Activated CD4-positive, alpha-beta memory T cell treated with anti-CD3 and anti-CD28 coated beads, Interleukin-2, amount 10 ng/mL, durations not matched to agents 7 days and 5 days (primary cell): ENCODE data around the gene SIL1. TPM values are rescaled to one million over a fixed set of nuclear protein-coding genes. Genes with fewer than 3 reads are reported as not detected.
"Not testable (repeated sequence)": the region's sequence is repeated elsewhere in the genome, so short reads cannot be mapped to it uniquely, and the experiment has no call there.

Experiments
- CTCF ChIA-PET: fragments of 350-600 bp; sonication (Branson Sonifier 250); formaldehyde crosslinking; loops from one replicate; lab custom pipeline; 2021; ENCODE audit warnings: antibody characterized with exemption, inconsistent platforms; lab: Charles Lee
- POLR2A ChIA-PET: fragments of 350-600 bp; sonication (Branson Sonifier 250); formaldehyde crosslinking; loops from one replicate; lab custom pipeline; 2021; ENCODE audit warnings: antibody characterized with exemption; lab: Charles Lee
- DNase-seq: peaks from one replicate; pipeline ENCODE4 v3.0.0-alpha.2; 2020
- H3K27ac Mint-ChIP-seq: one replicate; pipeline ENCODE4 v1.8.0; 2021; ENCODE audit warnings: mild to moderate bottlenecking, mixed read lengths
- H3K27me3 Mint-ChIP-seq: one replicate; pipeline ENCODE4 v1.8.0; 2021; ENCODE audit warnings: mixed read lengths
- H3K36me3 Mint-ChIP-seq: one replicate; pipeline ENCODE4 v1.8.0; 2021; ENCODE audit warnings: low read depth, mixed read lengths
- H3K4me1 Mint-ChIP-seq: one replicate; pipeline ENCODE4 v1.8.0; 2021; ENCODE audit warnings: mixed read lengths
- H3K4me3 Mint-ChIP-seq: one replicate; pipeline ENCODE4 v1.8.0; 2021; ENCODE audit warnings: mild to moderate bottlenecking, mixed read lengths
- H3K9me3 Mint-ChIP-seq: one replicate; pipeline ENCODE4 v1.8.0; 2021; ENCODE audit warnings: mixed read lengths
- total RNA-seq, 2 experiments: library from RNA; stranded (reverse); gene quantifications; one replicate each; pipeline ENCODE4 v1.2.3, GENCODE V29; 2021

Gene SIL1
- total RNA-seq, result 10 to 100 TPM; 23.1 to 39.7 TPM

- peaks cover 14% of the 10 kb centered on the region for H3K36me3 Mint-ChIP-seq
- DNase-seq, result peak; percentile 97
- H3K4me1 Mint-ChIP-seq, result peaks cover 29% of the 10 kb centered on the region
- CTCF ChIA-PET, result interaction anchor here (1.0 to 1.1 kb wide), 2 partner anchors 53 to 372 kb away, joined by 4 read pairs; no protein-coding TSS in a partner anchor
- H3K9me3 Mint-ChIP-seq, result no peaks in the 10 kb centered on the region
- POLR2A ChIA-PET, result interaction anchor here (0.7 to 1.3 kb wide), 9 partner anchors 49 to 655 kb away, joined by 3 to 8 read pairs (median 5); partner anchors contain the start of genes ETF1, HSPA9 and MATR3
- H3K27ac Mint-ChIP-seq, result peak within 1 kb of the TSS; percentile 78
- peak within 1 kb of the TSS; percentile 93 for H3K4me3 Mint-ChIP-seq
- no peaks in the 10 kb centered on the region for H3K27me3 Mint-ChIP-seq
These were observed at the start of gene SIL1 for GRCh38 chr5:139197710-139198669. TSS of gene SIL1 (minus strand) at chr5:139198368. CDS start at chr5:139127843, 70,525 bp downstream.

DNA sequence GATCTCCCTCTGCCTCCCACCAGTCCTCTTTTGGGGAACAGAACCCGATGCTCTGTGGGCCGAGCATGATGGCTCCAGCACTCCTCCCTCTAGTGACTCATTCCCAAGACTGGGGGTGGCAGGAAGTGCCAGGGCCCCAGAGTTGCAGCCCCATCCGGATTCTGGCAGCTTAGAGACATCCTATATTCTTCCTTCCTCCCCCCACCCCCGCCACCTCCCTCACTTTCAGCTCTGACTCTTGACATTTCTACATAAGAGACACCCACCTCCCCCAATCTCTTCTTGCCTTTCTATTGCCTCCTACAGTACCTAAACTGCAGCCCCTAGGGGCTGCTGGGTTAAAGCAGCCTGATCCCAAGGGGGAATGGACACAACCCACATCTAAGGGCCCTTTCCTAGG is 48.2 kb upstream of the SIL1 start:
- POLR2A ChIA-PET, result interaction anchor here (1.5 kb wide), 1 partner anchor 48 kb away, joined by 3 read pairs; the partner anchor contains the start of gene SIL1

GRCh38 chr5:139245637-139246339 is 47.6 kb upstream of the SIL1 start:
- no peaks in the 10 kb centered on the region for H3K36me3 Mint-ChIP-seq
- peaks cover 12% of the 10 kb centered on the region for H3K27me3 Mint-ChIP-seq
- H3K4me3 Mint-ChIP-seq, result no peak overlapping the region
- DNase-seq, result no peak
- peaks cover 21% of the 10 kb centered on the region for H3K4me1 Mint-ChIP-seq
- no peaks in the 10 kb centered on the region for H3K9me3 Mint-ChIP-seq
- ChIA-PET POLR2A (interaction anchor here (1.5 kb wide), 1 partner anchor 48 kb away, joined by 3 read pairs; the partner anchor contains the start of gene SIL1), CTCF (interaction anchor here (0.7 kb wide), 1 partner anchor 11 kb away, joined by 3 read pairs; no protein-coding TSS in a partner anchor)
- H3K27ac Mint-ChIP-seq, result no peak overlapping the region

More for the DNA sequence above, 48.2 kb upstream of the SIL1 start:
- H3K4me3 Mint-ChIP-seq, result no peak overlapping the region
- H3K27ac Mint-ChIP-seq, result peak overlapping the region; percentile 33
- H3K9me3 Mint-ChIP-seq, result no peaks in the 10 kb centered on the region
- CTCF ChIA-PET, result no interaction called here
- DNase-seq, result peak; percentile 62
- H3K4me1 Mint-ChIP-seq, result peaks cover 25% of the 10 kb centered on the region
- H3K36me3 Mint-ChIP-seq, result no peaks in the 10 kb centered on the region
- H3K27me3 Mint-ChIP-seq, result peaks cover 7% of the 10 kb centered on the region

DNA sequence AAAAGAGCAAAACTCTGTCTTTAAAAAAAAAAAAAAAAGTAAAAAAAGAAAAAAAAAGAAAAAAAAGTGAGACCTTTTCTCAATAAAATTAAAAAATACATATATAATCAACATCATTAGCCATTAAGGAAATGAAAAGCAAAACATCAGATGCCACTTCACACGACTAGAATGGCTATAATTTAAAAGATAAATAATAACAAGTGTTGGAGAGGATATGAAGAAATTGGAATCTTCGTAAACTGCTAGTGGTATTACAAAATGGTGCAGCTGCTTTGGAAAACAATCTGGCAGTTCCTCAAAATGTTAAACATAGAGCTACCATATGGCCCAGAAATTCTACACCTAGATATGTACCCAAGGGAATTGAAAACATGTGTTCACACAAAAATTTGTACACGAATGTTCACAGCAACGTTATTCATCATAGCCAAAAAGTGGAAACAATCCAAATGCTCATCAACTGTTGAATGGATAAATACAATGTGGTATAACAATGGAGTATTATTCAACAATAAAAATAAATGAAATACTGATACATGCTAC is 45.3 kb upstream of the SIL1 start:
- ChIA-PET CTCF (no interaction called here), POLR2A (no interaction called here)
- Mint-ChIP-seq H3K4me3 (no peak overlapping the region), H3K36me3 (no peaks in the 10 kb centered on the region), H3K27ac (no peak overlapping the region), H3K27me3 (peaks cover 16% of the 10 kb centered on the region), H3K4me1 (peaks cover 17% of the 10 kb centered on the region), H3K9me3 (no peaks in the 10 kb centered on the region)
- no peak for DNase-seq

GRCh38 chr5:139241139-139241538 is 43.0 kb upstream of the SIL1 start:
- H3K27me3 Mint-ChIP-seq, result peaks cover 16% of the 10 kb centered on the region
- POLR2A ChIA-PET, result no interaction called here
- CTCF ChIA-PET, result interaction anchor here (2.0 kb wide), 1 partner anchor 10 kb away, joined by 9 read pairs; no protein-coding TSS in a partner anchor
- H3K4me1 Mint-ChIP-seq, result peaks cover 6% of the 10 kb centered on the region
- H3K9me3 Mint-ChIP-seq, result no peaks in the 10 kb centered on the region
- H3K36me3 Mint-ChIP-seq, result no peaks in the 10 kb centered on the region
- DNase-seq, result no peak
- no peak overlapping the region for H3K4me3 Mint-ChIP-seq
- no peak overlapping the region for H3K27ac Mint-ChIP-seq

DNA sequence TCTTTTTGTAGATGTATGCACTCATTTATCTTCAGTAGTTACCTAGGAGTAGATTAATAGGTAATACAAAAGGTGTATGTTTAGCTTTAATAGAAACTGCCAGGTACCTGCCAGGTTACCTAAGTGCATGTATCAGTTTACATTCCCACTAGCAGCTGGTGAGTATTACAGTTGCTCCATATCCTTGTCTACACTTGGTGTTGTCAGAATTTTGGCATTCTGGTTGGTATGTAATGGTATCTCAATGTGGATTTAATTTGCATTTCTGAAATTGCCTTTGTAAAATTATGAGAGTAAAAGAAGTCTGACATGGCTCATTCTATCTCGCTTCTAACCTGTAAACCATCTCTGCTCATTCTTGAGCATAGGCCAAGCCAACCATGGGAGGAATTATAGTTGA is 38.3 kb upstream of the SIL1 start:
- ChIA-PET CTCF (no interaction called here), POLR2A (no interaction called here)
- Mint-ChIP-seq H3K27me3 (peaks cover 10% of the 10 kb centered on the region), H3K36me3 (no peaks in the 10 kb centered on the region), H3K9me3 (no peaks in the 10 kb centered on the region), H3K4me3 (no peak overlapping the region), H3K27ac (no peak overlapping the region), H3K4me1 (peaks cover 3% of the 10 kb centered on the region)
- no peak for DNase-seq

DNA sequence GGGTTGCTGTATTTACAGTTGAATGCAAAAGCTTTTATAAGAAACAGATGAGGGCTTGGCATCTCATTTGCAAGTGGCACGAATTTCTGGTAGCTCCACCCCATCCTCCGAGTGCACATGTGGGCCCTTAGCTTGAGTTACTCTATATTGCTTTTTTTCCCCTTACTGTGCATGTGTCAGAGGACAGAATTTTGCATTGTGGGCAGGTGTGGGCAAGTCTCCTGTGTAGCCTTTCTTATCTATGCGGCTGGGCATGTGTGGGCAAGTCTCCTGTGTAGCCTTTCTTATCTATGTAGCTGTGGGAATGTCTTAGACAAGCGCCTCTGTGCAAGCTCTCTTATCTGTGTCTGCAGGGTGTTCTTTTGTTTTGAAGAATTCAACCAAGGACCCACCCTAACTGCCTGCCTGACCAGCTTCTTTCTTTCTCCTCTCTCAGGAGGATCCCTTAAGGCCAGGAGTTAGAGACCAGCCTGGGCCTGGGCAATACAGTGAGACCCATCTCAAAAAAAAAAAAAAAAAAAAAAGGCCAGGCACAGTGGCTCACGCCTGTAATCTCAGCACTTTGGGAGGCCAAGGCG is 34.1 kb upstream of the SIL1 start:
- Mint-ChIP-seq H3K9me3 (no peaks in the 10 kb centered on the region), H3K36me3 (no peaks in the 10 kb centered on the region), H3K27ac (no peak overlapping the region), H3K4me1 (peaks cover 3% of the 10 kb centered on the region), H3K4me3 (no peak overlapping the region), H3K27me3 (no peaks in the 10 kb centered on the region)
- CTCF ChIA-PET, result interaction anchor here (1.7 kb wide), 1 partner anchor 19 kb away, joined by 4 read pairs; no protein-coding TSS in a partner anchor
- POLR2A ChIA-PET, result no interaction called here
- no peak for DNase-seq

DNA sequence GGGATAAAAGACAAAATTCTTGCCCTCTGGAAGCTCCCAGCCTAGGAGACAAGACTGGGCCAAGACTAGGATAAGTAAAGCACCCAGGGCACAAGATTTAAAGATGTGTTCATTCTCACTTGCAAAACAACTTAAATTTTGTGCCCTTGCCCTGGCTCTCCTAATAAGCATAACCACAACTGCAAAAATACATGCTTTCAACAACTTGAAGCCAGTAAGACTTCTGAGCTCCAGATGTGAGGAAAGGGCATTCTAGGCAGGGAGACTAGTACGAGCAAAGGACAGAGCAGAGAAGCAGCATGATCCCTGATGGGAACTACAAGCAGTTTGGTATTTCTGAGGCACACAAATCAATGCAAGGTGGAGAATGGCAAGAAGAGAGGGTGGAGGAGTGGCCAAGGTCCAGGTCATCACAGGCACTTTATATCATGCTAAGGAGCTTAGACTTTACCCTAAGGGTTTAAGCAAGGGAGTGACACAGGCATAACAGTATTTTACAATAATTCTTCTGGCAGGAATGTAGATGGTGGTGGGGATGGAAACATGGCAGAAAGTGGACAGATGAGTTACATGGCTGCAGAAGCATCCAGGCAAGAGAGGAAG is 30.1 kb upstream of the SIL1 start:
- Mint-ChIP-seq H3K9me3 (no peaks in the 10 kb centered on the region), H3K4me1 (peaks cover 3% of the 10 kb centered on the region), H3K4me3 (no peak overlapping the region), H3K27ac (no peak overlapping the region), H3K36me3 (no peaks in the 10 kb centered on the region), H3K27me3 (no peaks in the 10 kb centered on the region)
- POLR2A ChIA-PET, result no interaction called here
- CTCF ChIA-PET, result interaction anchor here (1.8 kb wide), 1 partner anchor 23 kb away, joined by 6 read pairs; no protein-coding TSS in a partner anchor
- no peak for DNase-seq

DNA sequence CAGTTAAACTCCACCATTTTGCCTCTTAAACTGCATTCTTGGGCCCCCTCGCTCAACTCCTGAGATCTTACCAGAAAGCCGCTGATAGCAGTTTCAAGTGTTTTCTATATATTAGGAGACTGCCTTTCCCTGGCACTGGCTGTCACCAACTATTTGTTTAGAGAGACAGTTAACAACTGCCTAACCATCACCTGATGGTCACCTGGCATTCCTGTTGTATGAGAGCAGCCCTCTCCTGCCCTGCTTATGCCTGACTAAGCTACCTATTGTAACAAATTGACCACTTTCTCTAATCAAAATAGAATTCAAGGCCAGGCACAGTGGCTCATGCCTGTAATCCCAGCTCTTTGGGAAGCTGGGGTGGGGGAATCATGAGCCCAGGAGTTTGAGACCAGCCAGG is 28.0 kb upstream of the SIL1 start:
- H3K36me3 Mint-ChIP-seq, result no peaks in the 10 kb centered on the region
- no peak overlapping the region for H3K4me3 Mint-ChIP-seq
- no peaks in the 10 kb centered on the region for H3K27me3 Mint-ChIP-seq
- no peak overlapping the region for H3K27ac Mint-ChIP-seq
- H3K9me3 Mint-ChIP-seq, result no peaks in the 10 kb centered on the region
- no peak for DNase-seq
- ChIA-PET POLR2A (no interaction called here), CTCF (interaction anchor here (1.8 kb wide), 1 partner anchor 25 kb away, joined by 6 read pairs; no protein-coding TSS in a partner anchor)
- no peaks in the 10 kb centered on the region for H3K4me1 Mint-ChIP-seq

- CTCF ChIA-PET, result no interaction called here
These were observed 25.3 kb upstream of the SIL1 start for GRCh38 chr5:139223481-139223880.

DNA sequence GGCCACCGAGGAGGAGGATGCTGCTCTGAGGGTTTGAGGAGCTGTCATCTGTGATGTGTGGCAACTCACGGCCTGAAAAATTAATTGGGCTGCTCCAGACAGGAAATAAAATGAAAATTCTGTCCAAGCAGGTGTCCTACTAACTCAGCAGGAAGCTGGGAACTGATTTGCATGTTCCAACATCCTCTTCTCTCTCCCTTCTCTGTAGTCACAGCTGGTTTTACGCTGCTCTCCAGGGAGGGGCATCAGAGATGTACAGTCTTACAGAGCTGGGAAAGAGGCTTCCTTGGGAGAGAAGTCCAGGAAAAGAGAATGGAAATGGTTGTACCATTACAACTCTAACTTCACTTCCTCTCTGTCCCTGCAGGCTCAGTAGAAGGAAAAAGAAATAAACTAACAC is 24.2 kb upstream of the SIL1 start:
- Mint-ChIP-seq H3K4me1 (no peaks in the 10 kb centered on the region), H3K4me3 (no peak overlapping the region), H3K36me3 (no peaks in the 10 kb centered on the region), H3K27me3 (no peaks in the 10 kb centered on the region), H3K27ac (no peak overlapping the region), H3K9me3 (no peaks in the 10 kb centered on the region)
- ChIA-PET POLR2A (no interaction called here), CTCF (interaction anchor here (1.3 kb wide), 1 partner anchor 433 kb away, joined by 3 read pairs; no protein-coding TSS in a partner anchor)
- no peak for DNase-seq

More at GRCh38 chr5:139223481-139223880, 25.3 kb upstream of the SIL1 start:
- H3K27me3 Mint-ChIP-seq, result no peaks in the 10 kb centered on the region
- POLR2A ChIA-PET, result no interaction called here
- H3K9me3 Mint-ChIP-seq, result no peaks in the 10 kb centered on the region
- no peaks in the 10 kb centered on the region for H3K4me1 Mint-ChIP-seq
- DNase-seq, result no peak
- no peaks in the 10 kb centered on the region for H3K36me3 Mint-ChIP-seq
- H3K4me3 Mint-ChIP-seq, result no peak overlapping the region
- no peak overlapping the region for H3K27ac Mint-ChIP-seq

- H3K27ac Mint-ChIP-seq, H3K27me3 Mint-ChIP-seq, H3K36me3 Mint-ChIP-seq, POLR2A ChIA-PET, CTCF ChIA-PET, H3K4me1 Mint-ChIP-seq, DNase-seq, H3K4me3 Mint-ChIP-seq, H3K9me3 Mint-ChIP-seq: not testable (repeated sequence)
These were observed 19.9 kb upstream of the SIL1 start for GRCh38 chr5:139218038-139218437.
